Panc1 (cell line): ENCODE results near the gene BPNT1.

Source experiments
- POLR2AphosphoS5 ChIP-seq: IDR thresholded peaks from 2 replicates; pipeline ENCODE4 v1.6.1; 2012; ENCODE audit warnings: mild to moderate bottlenecking, low read depth, low read length, moderate library complexity
- SIN3A ChIP-seq: IDR thresholded peaks from 2 replicates; pipeline ENCODE4 v1.6.1; 2012; ENCODE audit warnings: low read depth, mild to moderate bottlenecking, low read length, moderate library complexity, borderline replicate concordance; ENCODE audit not compliant: insufficient read depth
- TCF7L2 ChIP-seq: IDR thresholded peaks from 2 replicates; pipeline ENCODE4 v1.6.1; 2011; ENCODE audit warnings: mild to moderate bottlenecking, low read depth, low read length, inconsistent platforms
- TF ChIP-seq, protein P1 (sequence below): fragments of 450-650 bp; IDR thresholded peaks from 2 replicates; pipeline ENCODE4 v1.5.1; 2017; ENCODE audit warnings: mild to moderate bottlenecking
- TF ChIP-seq, protein P2 (sequence below), 2 experiments: IDR thresholded peaks; 2 replicates each; pipeline ENCODE4 v1.6.1; 2011 to 2012; ENCODE audit warnings: low read depth in 2 of 2, control low read depth in 1 of 2, low read length in 1 of 2, mild to moderate bottlenecking in 1 of 2, moderate library complexity in 1 of 2; ENCODE audit not compliant: insufficient read depth in 1 of 2

DNA sequence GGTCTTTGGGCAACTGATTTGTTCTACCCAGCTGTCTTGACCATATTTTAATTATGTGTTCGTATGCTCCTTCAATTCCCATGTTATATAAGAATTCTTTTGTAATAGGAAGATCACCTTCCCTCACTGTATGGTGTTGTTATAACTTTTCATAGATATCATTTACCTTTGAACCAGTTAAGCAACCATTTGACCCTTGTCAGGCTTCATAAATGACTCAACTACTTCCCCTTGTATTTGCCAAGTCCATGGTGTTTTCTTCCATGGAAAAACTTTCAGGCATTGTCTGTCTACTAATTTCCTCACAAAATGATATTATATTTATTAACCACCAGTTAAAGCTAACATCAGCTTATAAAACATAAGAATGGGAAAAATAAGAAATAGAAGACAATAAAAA, 5.1 kb downstream of the BPNT1 start:
- TF ChIP-seq, protein P1, sequence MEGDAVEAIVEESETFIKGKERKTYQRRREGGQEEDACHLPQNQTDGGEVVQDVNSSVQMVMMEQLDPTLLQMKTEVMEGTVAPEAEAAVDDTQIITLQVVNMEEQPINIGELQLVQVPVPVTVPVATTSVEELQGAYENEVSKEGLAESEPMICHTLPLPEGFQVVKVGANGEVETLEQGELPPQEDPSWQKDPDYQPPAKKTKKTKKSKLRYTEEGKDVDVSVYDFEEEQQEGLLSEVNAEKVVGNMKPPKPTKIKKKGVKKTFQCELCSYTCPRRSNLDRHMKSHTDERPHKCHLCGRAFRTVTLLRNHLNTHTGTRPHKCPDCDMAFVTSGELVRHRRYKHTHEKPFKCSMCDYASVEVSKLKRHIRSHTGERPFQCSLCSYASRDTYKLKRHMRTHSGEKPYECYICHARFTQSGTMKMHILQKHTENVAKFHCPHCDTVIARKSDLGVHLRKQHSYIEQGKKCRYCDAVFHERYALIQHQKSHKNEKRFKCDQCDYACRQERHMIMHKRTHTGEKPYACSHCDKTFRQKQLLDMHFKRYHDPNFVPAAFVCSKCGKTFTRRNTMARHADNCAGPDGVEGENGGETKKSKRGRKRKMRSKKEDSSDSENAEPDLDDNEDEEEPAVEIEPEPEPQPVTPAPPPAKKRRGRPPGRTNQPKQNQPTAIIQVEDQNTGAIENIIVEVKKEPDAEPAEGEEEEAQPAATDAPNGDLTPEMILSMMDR: no peak
- TF ChIP-seq TCF7L2 (no peak), POLR2AphosphoS5 (no peak), SIN3A (no peak)
- TF ChIP-seq, protein P2, sequence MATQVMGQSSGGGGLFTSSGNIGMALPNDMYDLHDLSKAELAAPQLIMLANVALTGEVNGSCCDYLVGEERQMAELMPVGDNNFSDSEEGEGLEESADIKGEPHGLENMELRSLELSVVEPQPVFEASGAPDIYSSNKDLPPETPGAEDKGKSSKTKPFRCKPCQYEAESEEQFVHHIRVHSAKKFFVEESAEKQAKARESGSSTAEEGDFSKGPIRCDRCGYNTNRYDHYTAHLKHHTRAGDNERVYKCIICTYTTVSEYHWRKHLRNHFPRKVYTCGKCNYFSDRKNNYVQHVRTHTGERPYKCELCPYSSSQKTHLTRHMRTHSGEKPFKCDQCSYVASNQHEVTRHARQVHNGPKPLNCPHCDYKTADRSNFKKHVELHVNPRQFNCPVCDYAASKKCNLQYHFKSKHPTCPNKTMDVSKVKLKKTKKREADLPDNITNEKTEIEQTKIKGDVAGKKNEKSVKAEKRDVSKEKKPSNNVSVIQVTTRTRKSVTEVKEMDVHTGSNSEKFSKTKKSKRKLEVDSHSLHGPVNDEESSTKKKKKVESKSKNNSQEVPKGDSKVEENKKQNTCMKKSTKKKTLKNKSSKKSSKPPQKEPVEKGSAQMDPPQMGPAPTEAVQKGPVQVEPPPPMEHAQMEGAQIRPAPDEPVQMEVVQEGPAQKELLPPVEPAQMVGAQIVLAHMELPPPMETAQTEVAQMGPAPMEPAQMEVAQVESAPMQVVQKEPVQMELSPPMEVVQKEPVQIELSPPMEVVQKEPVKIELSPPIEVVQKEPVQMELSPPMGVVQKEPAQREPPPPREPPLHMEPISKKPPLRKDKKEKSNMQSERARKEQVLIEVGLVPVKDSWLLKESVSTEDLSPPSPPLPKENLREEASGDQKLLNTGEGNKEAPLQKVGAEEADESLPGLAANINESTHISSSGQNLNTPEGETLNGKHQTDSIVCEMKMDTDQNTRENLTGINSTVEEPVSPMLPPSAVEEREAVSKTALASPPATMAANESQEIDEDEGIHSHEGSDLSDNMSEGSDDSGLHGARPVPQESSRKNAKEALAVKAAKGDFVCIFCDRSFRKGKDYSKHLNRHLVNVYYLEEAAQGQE (IDR thresholded peaks at IDR 0.05; ENCODE audit: insufficient read depth in 1 of 2, low read depth in 2 of 2, low read length in 1 of 2): no peak
